H1 (cell line): ENCODE data around the gene WDR75. TPM values are rescaled to one million over a fixed set of nuclear protein-coding genes. Genes with fewer than 3 reads are reported as not detected.

Source experiments
- CTCF ChIA-PET: fragments of 300-600 bp; sonication (Branson Sonifier 250); formaldehyde crosslinking; loops from one replicate; lab custom pipeline; 2021; ENCODE audit not compliant: partially characterized antibody; lab: Charles Lee
- POLR2A ChIA-PET: fragments of 300-600 bp; sonication (Branson Sonifier 250); formaldehyde crosslinking; loops from one replicate; lab custom pipeline; 2021; ENCODE audit warnings: inconsistent platforms; ENCODE audit not compliant: partially characterized antibody; lab: Charles Lee
- DNase-seq, 2 experiments: peaks; one replicate each; pipeline versions ENCODE4 v3.0.0 to v3.0.0-alpha.2; 2010 to 2022; ENCODE audit warnings: low spot score in 2 of 2, low read depth in 1 of 2, mixed read lengths in 1 of 2
- FAIRE-seq: peaks from 2 replicates; lab custom pipeline; 2011; peaks lifted over from hg19 to GRCh38; lab: Jason Lieb, UNC
- H2AFZ ChIP-seq: 2 replicates; pipeline ENCODE4 v1.8.1; 2012; ENCODE audit warnings: low read length, inconsistent platforms
- H2AK5ac ChIP-seq: 2 replicates; pipeline ENCODE4 v1.6.1; 2013; ENCODE audit warnings: low read depth, low read length
- H2BK120ac ChIP-seq: replicated peaks from 2 replicates; pipeline ENCODE3; 2013; ENCODE audit warnings: low read depth, low read length, inconsistent platforms
- H2BK12ac ChIP-seq: 2 replicates; pipeline ENCODE4 v1.6.1; 2013; ENCODE audit warnings: low read depth, low read length
- H2BK15ac ChIP-seq: 2 replicates; pipeline ENCODE4 v1.6.1; 2013; ENCODE audit warnings: low read length
- H2BK20ac ChIP-seq: 2 replicates; pipeline ENCODE4 v1.6.1; 2013; ENCODE audit warnings: low read length
- H2BK5ac ChIP-seq: 2 replicates; pipeline ENCODE4 v1.6.1; 2013; ENCODE audit warnings: low read depth, low read length
- H3K14ac ChIP-seq: 2 replicates; pipeline ENCODE4 v1.6.1; 2013; ENCODE audit warnings: inconsistent platforms; ENCODE audit not compliant: insufficient read length
- H3K18ac ChIP-seq: 2 replicates; pipeline ENCODE4 v1.6.1; 2013; ENCODE audit warnings: low read length; ENCODE audit errors: extremely low read depth
- H3K23ac ChIP-seq: 2 replicates; pipeline ENCODE4 v1.6.1; 2013; ENCODE audit warnings: inconsistent platforms; ENCODE audit not compliant: insufficient read length
- H3K23me2 ChIP-seq: 2 replicates; pipeline ENCODE4 v1.6.1; 2013; ENCODE audit warnings: low read depth, low read length
- H3K27ac ChIP-seq: 2 replicates; pipeline ENCODE4 v1.6.1; 2011; ENCODE audit warnings: low read depth, low read length, inconsistent platforms
- H3K27me3 ChIP-seq, 4 experiments: replicated peaks in 1 of 4; 1 replicate in 1 of 4; 2 replicates in 3 of 4; pipeline versions ENCODE4 v1.6.1 to v1.8.1; 2011 to 2013; ENCODE audit warnings: low read length in 3 of 4, mild to moderate bottlenecking in 3 of 4, inconsistent platforms in 2 of 4, mixed read lengths in 2 of 4, moderate library complexity in 1 of 4; ENCODE audit not compliant: control insufficient read depth in 3 of 4, insufficient read depth in 3 of 4; ENCODE audit errors: extremely low read depth in 1 of 4
- H3K36me3 ChIP-seq, 4 experiments: 2 replicates each; pipeline versions ENCODE4 v1.6.1 to v1.8.1; 2011 to 2013; ENCODE audit warnings: mild to moderate bottlenecking in 4 of 4, low read length in 3 of 4, moderate library complexity in 2 of 4, control low read depth in 1 of 4, inconsistent platforms in 1 of 4; ENCODE audit not compliant: insufficient read depth in 4 of 4, control insufficient read depth in 2 of 4
- H3K4ac ChIP-seq: replicated peaks from 2 replicates; pipeline ENCODE3; 2013; ENCODE audit warnings: low read length, low read depth, mixed read lengths, inconsistent platforms; ENCODE audit not compliant: insufficient read length
- H3K4me1 ChIP-seq, 4 experiments: replicated peaks in 1 of 4; 1 replicate in 1 of 4; 2 replicates in 3 of 4; pipeline versions ENCODE4 v1.6.1 to v1.8.1; 2011 to 2013; ENCODE audit warnings: low read length in 3 of 4, inconsistent platforms in 2 of 4, mixed read lengths in 1 of 4; ENCODE audit not compliant: insufficient read depth in 4 of 4, control insufficient read depth in 3 of 4
- H3K4me2 ChIP-seq, 2 experiments: 2 replicates each; pipeline versions ENCODE4 v1.6.1 to v1.8.1; 2011 to 2013; ENCODE audit warnings: low read depth in 2 of 2, low read length in 2 of 2, control low read depth in 1 of 2, inconsistent platforms in 1 of 2, mild to moderate bottlenecking in 1 of 2; ENCODE audit not compliant: insufficient read depth in 1 of 2
- H3K4me3 ChIP-seq, 4 experiments: fragments of 200-600, 300-600 bp in 1 of 4; sonication (generic), shearing (Covaris generic), sonication (Bioruptor Twin) in 1 of 4; 2 replicates each; pipeline versions ENCODE4 v1.5.1 to v1.8.1; 2011 to 2016; ENCODE audit warnings: low read length in 4 of 4, low read depth in 3 of 4, control low read depth in 2 of 4, inconsistent platforms in 2 of 4, mild to moderate bottlenecking in 2 of 4, mixed read lengths in 1 of 4, moderate library complexity in 1 of 4; ENCODE audit not compliant: insufficient read depth in 2 of 4; ENCODE audit errors: extremely low read depth in 1 of 4
- H3K56ac ChIP-seq: replicated peaks from 2 replicates; pipeline ENCODE3; 2013; ENCODE audit warnings: low read depth, mild to moderate bottlenecking, mixed read lengths, low read length, inconsistent platforms; ENCODE audit not compliant: insufficient read length
- H3K79me1 ChIP-seq: 2 replicates; pipeline ENCODE4 v1.6.1; 2013; ENCODE audit warnings: low read depth, low read length, control low read depth
- H3K79me2 ChIP-seq, 2 experiments: 2 replicates each; pipeline versions ENCODE4 v1.6.1 to v1.8.1; 2012 to 2013; ENCODE audit warnings: low read length in 2 of 2, mild to moderate bottlenecking in 2 of 2, inconsistent platforms in 1 of 2; ENCODE audit not compliant: insufficient read depth in 2 of 2, control insufficient read depth in 1 of 2
- H3K9ac ChIP-seq, 4 experiments: replicated peaks in 1 of 4; 1 replicate in 1 of 4; 2 replicates in 3 of 4; pipeline versions ENCODE4 v1.6.1 to v1.8.1; 2011 to 2013; ENCODE audit warnings: low read depth in 3 of 4, low read length in 3 of 4, control low read depth in 2 of 4, mild to moderate bottlenecking in 2 of 4, moderate library complexity in 2 of 4, inconsistent platforms in 1 of 4; ENCODE audit errors: extremely low read depth in 1 of 4
- H3K9me3 ChIP-seq, 2 experiments: 2 replicates each; pipeline versions ENCODE4 v1.6.1 to v1.8.1; 2012 to 2013; ENCODE audit warnings: mild to moderate bottlenecking in 2 of 2, moderate library complexity in 2 of 2, control low read depth in 1 of 2, inconsistent platforms in 1 of 2, low read depth in 1 of 2, low read length in 1 of 2, mixed read lengths in 1 of 2; ENCODE audit not compliant: insufficient read depth in 2 of 2
- H4K20me1 ChIP-seq, 2 experiments: replicated peaks in 1 of 2; 2 replicates each; pipeline versions ENCODE3 to v1.8.1; 2011 to 2013; ENCODE audit warnings: inconsistent platforms in 2 of 2, low read length in 2 of 2, mild to moderate bottlenecking in 1 of 2; ENCODE audit not compliant: insufficient read depth in 2 of 2, control insufficient read depth in 1 of 2
- H4K5ac ChIP-seq: 2 replicates; pipeline ENCODE4 v1.6.1; 2013; ENCODE audit warnings: low read length, low read depth, mixed read lengths, inconsistent platforms; ENCODE audit not compliant: insufficient read length
- H4K8ac ChIP-seq: 2 replicates; pipeline ENCODE4 v1.8.0; 2013; ENCODE audit warnings: mild to moderate bottlenecking, moderate library complexity, low read length, inconsistent platforms; ENCODE audit not compliant: insufficient read depth; ENCODE audit errors: extremely low read depth
- H4K91ac ChIP-seq: replicated peaks from 2 replicates; pipeline ENCODE3; 2013; ENCODE audit warnings: low read length, mixed read lengths, inconsistent platforms; ENCODE audit not compliant: insufficient read length
- ATF2 ChIP-seq: IDR thresholded peaks from 2 replicates; pipeline ENCODE4 v1.6.1; 2012; ENCODE audit warnings: low read length, inconsistent platforms
- ATF3 ChIP-seq: IDR thresholded peaks from 2 replicates; pipeline ENCODE4 v1.6.1; 2011; ENCODE audit warnings: low read depth, mild to moderate bottlenecking, low read length; ENCODE audit not compliant: insufficient read depth
- CEBPB ChIP-seq: IDR thresholded peaks from 2 replicates; pipeline ENCODE4 v1.6.1; 2012; ENCODE audit warnings: low read depth, low read length
- CHD1 ChIP-seq: IDR thresholded peaks from 2 replicates; pipeline ENCODE4 v1.6.1; 2012; ENCODE audit warnings: low read depth, low read length, improper control_type of control experiment
- HDAC6 ChIP-seq: IDR thresholded peaks from one replicate; pipeline ENCODE4 v1.7.1; 2012; ENCODE audit warnings: low read depth, mild to moderate bottlenecking, inconsistent platforms, low read length, moderate library complexity
- JUND ChIP-seq: IDR thresholded peaks from 2 replicates; pipeline ENCODE4 v1.6.1; 2011; ENCODE audit warnings: mild to moderate bottlenecking, improper control_type of control experiment, low read length
- RBBP5 ChIP-seq: IDR thresholded peaks from 2 replicates; pipeline ENCODE4 v1.7.1; 2012; ENCODE audit warnings: low read depth, mild to moderate bottlenecking, inconsistent platforms, low read length, moderate library complexity, borderline replicate concordance
- WGBS, 2 experiments: shearing (Covaris generic) in 1 of 2; methylation state at CpG; one replicate each; pipeline versions ENCODE4 v1.1.6 to v1.1.7; 2013 to 2015; ENCODE audit warnings: low lambda C conversion rate in 2 of 2, mixed read lengths in 2 of 2, inconsistent platforms in 1 of 2, low coverage in 1 of 2, missing lambda C conversion rate in 1 of 2; ENCODE audit not compliant: insufficient replicate concordance in 2 of 2, insufficient coverage in 1 of 2, insufficient read length in 1 of 2; ENCODE audit errors: extremely low coverage in 1 of 2, missing lambda C conversion rate in 1 of 2; 5-methylcytosine and 5-hydroxymethylcytosine counted together
- polyA plus RNA-seq, 7 experiments: library from polyadenylated mRNA; depleted of rRNA in 3 of 7; stranded (reverse) in 5 of 7; unstranded in 2 of 7; fragments of >200 nt in 5 of 7; fragments of 200-250 nt in 2 of 7; gene quantifications; 1 replicate in 5 of 7; 2 replicates in 1 of 7; 4 replicates in 1 of 7; pipeline versions ENCODE4 v1.2.1 to v1.2.3, GENCODE V29; 2011 to 2013; ENCODE audit warnings: missing spikeins in 2 of 7, mixed read lengths in 2 of 7
- total RNA-seq: library from RNA; stranded (reverse); fragmentation: NEBNext Ultra II Directional; extraction: Animal tissue kit (Norgen Biotek cat#: 25700); gene quantifications from 2 replicates; pipeline ENCODE4 v1.2.1, GENCODE V29; 2021

WDR75 gene
- total and polyA plus RNA-seq, 2 of the 8 experiments (the other 6 are each of a cell fraction or from before 2014, with no cell fraction given): 26.9 to 77.1 TPM

- peaks cover 12 to 13% of the 10 kb centered on the region in 2 experiments for H3K9me3 ChIP-seq
- no peaks in the 10 kb centered on the region for H3K79me1 ChIP-seq
- no peak overlapping the region for H3K9ac ChIP-seq
- no peak overlapping the region for H2AFZ ChIP-seq
- H3K27me3 ChIP-seq: no peaks in the 10 kb centered on the region
- no peak overlapping the region for H3K23ac ChIP-seq
- H3K27ac ChIP-seq: no peak overlapping the region
- H3K18ac ChIP-seq: no peak overlapping the region
- H3K23me2 ChIP-seq: no peaks in the 10 kb centered on the region; the same call in 1 of the 2 replicates
- no peak overlapping the region for H2BK5ac ChIP-seq
- no peak overlapping the region for H3K4me3 ChIP-seq
- ChIA-PET CTCF (interaction anchor here (1.0 kb wide), 1 partner anchor 16 kb away, joined by 3 read pairs; no protein-coding TSS in a partner anchor), POLR2A (interaction anchor here (1.3 to 1.5 kb wide), 2 partner anchors 13 to 14 kb away, joined by 3 to 6 read pairs; partner anchors contain the start of gene WDR75)
- no peak for FAIRE-seq
- H2AK5ac ChIP-seq: no peak overlapping the region
- 0 out of 2 replicates have a peak overlapping the region, but pooled peaks have one; percentile 34 for H2BK20ac ChIP-seq
- H4K20me1 ChIP-seq: no peaks in the 10 kb centered on the region
- H3K4me2 ChIP-seq: no peak overlapping the region
- no peaks in the 10 kb centered on the region for H3K79me2 ChIP-seq
- H4K5ac ChIP-seq: no peak overlapping the region
- H3K4me1 ChIP-seq: peaks cover 0 to 3% (median 0%) of the 10 kb centered on the region in 4 experiments; a peak in 3 of 7 replicates
- H2BK12ac ChIP-seq: no peak overlapping the region
- no peak overlapping the region for H4K8ac ChIP-seq
- no peak for DNase-seq
- no peak overlapping the region for H3K4ac ChIP-seq
- no peak overlapping the region for H3K14ac ChIP-seq
- H3K56ac ChIP-seq: no peak overlapping the region
- H2BK15ac ChIP-seq: no peak overlapping the region
- no peak overlapping the region for H4K91ac ChIP-seq
- WGBS, 2 experiments: 96% methylated on average over 2 of the region's 2 CpGs; no CpG with 5 or more reads in 1 of the 2 experiments
- TF ChIP-seq ATF2 (no peak), CEBPB (no peak), HDAC6 (no peak), JUND (no peak), CHD1 (no peak), RBBP5 (no peak), ATF3 (no peak)
- H3K36me3 ChIP-seq: no peaks in the 10 kb centered on the region
- no peak overlapping the region for H2BK120ac ChIP-seq
Measured at GRCh38 chr2:189427872-189428271, 13.4 kb upstream of the WDR75 start.
